K562 (cell line): Measurements from ENCODE around the gene SERINC3. TPM values are rescaled to one million over a fixed set of nuclear protein-coding genes. Genes with fewer than 3 reads are reported as not detected.

ENCODE experiments used
- ATAC-seq: fragments of 200-7000 bp; cut with Tn5 transposase; 3 replicates; pipeline ENCODE4 v1.9.1; 2020; ENCODE audit warnings: moderate library complexity
- BruUV-seq: library from RNA; stranded (reverse); fragments of 400-500 nt; replicated peaks from 2 replicates; lab custom pipeline; 2021; lab: Mats Ljungman, UMichigan
- CTCF ChIA-PET: fragments of 300-600 bp; formaldehyde crosslinking; extraction: SDS; loops from one replicate; lab custom pipeline; 2021; ENCODE audit warnings: low intra/inter-chr PET ratio; lab: Yijun Ruan, JAX
- POLR2A ChIA-PET: fragments of 300-600, 350-650 bp; sonication (Branson Sonifier 250); formaldehyde crosslinking; extraction: SDS; loops from one replicate; lab custom pipeline; 2021; ENCODE audit warnings: antibody characterized with exemption, inconsistent platforms; lab: Yijun Ruan, JAX
- DNase-seq, 4 experiments: peaks; one replicate each; pipeline versions ENCODE4 v3.0.0 to v3.0.0-alpha.2; 2011 to 2018; ENCODE audit warnings: low spot score in 3 of 4, mixed read lengths in 3 of 4; ENCODE audit errors: extremely low read depth in 1 of 4
- FAIRE-seq: peaks from 2 replicates; lab custom pipeline; 2011; peaks lifted over from hg19 to GRCh38; lab: Jason Lieb, UNC
- H2AFZ ChIP-seq: 2 replicates; pipeline ENCODE4 v1.6.0; 2011; ENCODE audit warnings: low read depth, low read length, control low read depth, inconsistent platforms
- H3K27ac ChIP-seq: fragments of 200-600 bp; 3 replicates; pipeline ENCODE4 v1.8.0; 2011; ENCODE audit warnings: low read depth, mild to moderate bottlenecking, control low read depth, inconsistent platforms, low read length, moderate library complexity, mixed read lengths; ENCODE audit errors: extremely low read depth
- H3K27me3 ChIP-seq, 2 experiments: fragments of 300-600 bp in 1 of 2; 2 replicates in 1 of 2; 3 replicates in 1 of 2; pipeline versions ENCODE4 v1.6.0 to v1.8.0; 2011; ENCODE audit warnings: inconsistent platforms in 2 of 2, low read length in 2 of 2, mild to moderate bottlenecking in 1 of 2, mixed read lengths in 1 of 2, moderate library complexity in 1 of 2; ENCODE audit not compliant: control insufficient read depth in 2 of 2, insufficient read depth in 2 of 2
- H3K36me3 ChIP-seq: fragments of 300-600 bp; 3 replicates; pipeline ENCODE4 v1.8.0; 2011; ENCODE audit warnings: mild to moderate bottlenecking, low read length, inconsistent platforms; ENCODE audit not compliant: control insufficient read depth, insufficient read depth
- H3K4me1 ChIP-seq, 2 experiments: fragments of 200-600 bp in 1 of 2; replicated peaks in 1 of 2; 2 replicates in 1 of 2; 3 replicates in 1 of 2; pipeline versions ENCODE4 v1.5.1 to v1.8.0; 2011; ENCODE audit warnings: inconsistent platforms in 2 of 2, low read length in 2 of 2, mild to moderate bottlenecking in 1 of 2, mixed read lengths in 1 of 2, moderate library complexity in 1 of 2; ENCODE audit not compliant: control insufficient read depth in 2 of 2, insufficient read depth in 2 of 2
- H3K4me2 ChIP-seq: 2 replicates; pipeline ENCODE4 v1.6.1; 2011; ENCODE audit warnings: low read length, control low read depth, inconsistent platforms, mixed read lengths; ENCODE audit not compliant: insufficient read depth
- H3K4me3 ChIP-seq: fragments of 200-600 bp; sonication (generic), shearing (Covaris generic); 2 replicates; pipeline ENCODE4 v1.5.1; 2016; ENCODE audit warnings: control low read depth, inconsistent platforms
- H3K79me2 ChIP-seq: fragments of 200-600 bp; 3 replicates; pipeline ENCODE4 v1.8.0; 2011; ENCODE audit warnings: low read length, inconsistent platforms; ENCODE audit not compliant: control insufficient read depth, insufficient read depth
- H3K9ac ChIP-seq, 2 experiments: 2 replicates each; pipeline versions ENCODE4 v1.6.0 to v1.6.1; 2011; ENCODE audit warnings: low read depth in 2 of 2, low read length in 2 of 2, control low read depth in 1 of 2, inconsistent platforms in 1 of 2, mild to moderate bottlenecking in 1 of 2, mixed read lengths in 1 of 2; ENCODE audit not compliant: insufficient read depth in 1 of 2
- H3K9me1 ChIP-seq: one replicate; pipeline ENCODE4 v1.6.0; 2011; ENCODE audit warnings: inconsistent platforms, mild to moderate bottlenecking, low read length, moderate library complexity; ENCODE audit not compliant: control insufficient read depth, insufficient read depth
- H3K9me3 ChIP-seq: replicated peaks from 2 replicates; pipeline ENCODE4 v1.5.1; 2011; ENCODE audit warnings: low read depth, low read length, inconsistent platforms; ENCODE audit not compliant: control insufficient read depth, insufficient read depth
- H4K20me1 ChIP-seq: replicated peaks from 2 replicates; pipeline ENCODE4 v1.6.1; 2011; ENCODE audit warnings: low read length, inconsistent platforms, mixed read lengths; ENCODE audit not compliant: control insufficient read depth, insufficient read depth
- MAFK ChIP-seq: IDR thresholded peaks from 2 replicates; pipeline ENCODE4 v1.6.1; 2011; ENCODE audit warnings: low read length, improper control_type of control experiment
- TOE1 ChIP-seq, 2 experiments: fragments of 450-650 bp in 1 of 2; sonication (generic) in 1 of 2; formaldehyde crosslinking in 1 of 2; IDR thresholded peaks; 2 replicates each; pipeline versions ENCODE4 v1.7.1 to v1.8.0; 2016 to 2022; ENCODE audit warnings: borderline replicate concordance in 2 of 2, mild to moderate bottlenecking in 2 of 2, antibody characterized with exemption in 1 of 2, inconsistent platforms in 1 of 2, low read depth in 1 of 2, missing genetic modification reagents in 1 of 2, moderate library complexity in 1 of 2
- ZNF282 ChIP-seq: sonication (generic); formaldehyde crosslinking; IDR thresholded peaks from 2 replicates; pipeline ENCODE4 v1.8.1; 2023; ENCODE audit warnings: missing genetic modification reagents
- ZNF589 ChIP-seq: fragments of 200-800 bp; sonication (Bioruptor generic); IDR thresholded peaks from 2 replicates; pipeline ENCODE4 v1.6.1; 2016; ENCODE audit warnings: low read depth, missing genetic modification characterization, missing compliant biosample characterization
- WGBS: fragments of 100-300 bp; shearing (Covaris generic); methylation state at CpG from one replicate; pipeline ENCODE4 v1.1.6; 2016; ENCODE audit warnings: low coverage, mixed read lengths; ENCODE audit not compliant: insufficient coverage; ENCODE audit errors: missing lambda C conversion rate; 5-methylcytosine and 5-hydroxymethylcytosine counted together
- in situ Hi-C: fragments of 300-500 bp; cut with MboI; formaldehyde crosslinking; loops from 4 replicates; pipeline ENCODE4 v1.15.0; 2018; ENCODE audit warnings: inconsistent platforms, mixed read lengths
- intact Hi-C: fragments of 100-400 bp; cut with micrococcal nuclease; formaldehyde crosslinking; loops from 2 replicates; pipeline ENCODE4 v1.14.2; 2022
- polyA plus RNA-seq, 8 experiments: library from polyadenylated mRNA; depleted of rRNA in 4 of 8; stranded (reverse) in 5 of 8; unstranded in 3 of 8; fragments of >200 nt; fragmentation: Nextera tagmentation in 2 of 8; fragmentation: Illumina TruSeq in 1 of 8; extraction: Ambion mirVana in 2 of 8; extraction: Trizol in 1 of 8; gene quantifications; 2 replicates each; pipeline versions ENCODE4 v1.2.1 to v1.2.3, GENCODE V29; 2011 to 2014; ENCODE audit warnings: inconsistent platforms in 1 of 8, missing spikeins in 1 of 8
- total RNA-seq, 7 experiments: library from RNA; depleted of rRNA in 6 of 7; stranded (reverse); fragments of >200 nt in 6 of 7; fragmentation: Illumina TruSeq in 2 of 7; extraction: Trizol in 2 of 7; gene quantifications; 2 replicates each; pipeline versions ENCODE4 v1.2.1 to v1.2.3, GENCODE V29; 2011 to 2021; ENCODE audit warnings: low replicate concordance in 1 of 7

The SERINC3 gene
- total and polyA plus RNA-seq, 9 of the 15 experiments (the other 6 are each of a cell fraction or from before 2014, with no cell fraction given), result 24.7 to 107 (median 48.8) TPM

DNA sequence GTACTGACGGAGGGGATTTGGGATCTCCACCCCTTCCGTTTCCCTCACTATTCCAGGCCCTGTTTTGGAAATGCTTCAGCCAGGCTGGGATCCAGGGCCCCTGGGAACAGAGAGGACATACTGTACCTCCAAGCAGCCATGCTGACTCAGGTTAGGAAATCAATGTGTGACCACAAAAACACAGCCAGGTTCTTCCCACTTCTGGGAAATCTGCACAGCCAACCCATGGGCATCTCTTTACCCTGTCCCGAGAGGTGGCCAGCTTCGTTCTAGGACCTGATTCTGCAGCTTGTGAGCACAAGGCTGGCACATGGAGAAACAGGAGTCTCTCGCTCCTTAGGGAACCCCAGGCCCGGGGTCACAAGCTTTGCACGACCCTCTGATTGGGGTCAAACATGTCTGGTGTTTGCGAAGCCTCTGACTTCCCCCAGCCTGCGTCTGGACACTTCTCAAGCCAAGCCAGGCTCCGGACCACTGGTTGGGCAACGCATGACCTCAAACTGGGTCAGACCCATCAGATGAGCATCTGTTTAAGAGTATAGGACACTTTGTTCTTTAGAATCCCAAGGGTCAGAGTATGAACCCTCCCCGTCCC is 54.5 kb downstream of the SERINC3 start:
- no peaks in the 10 kb centered on the region for H3K9me3 ChIP-seq
- BruUV-seq, result no TSS peak
- H3K4me1 ChIP-seq, result no peaks in the 10 kb centered on the region
- H3K27me3 ChIP-seq, result peaks cover 29 to 47% of the 10 kb centered on the region in 2 experiments
- intact Hi-C loops, result loop anchor here (10.0 kb wide), 1 partner anchor 353 kb away; no protein-coding TSS in a partner anchor
- ATAC-seq (no peak), FAIRE-seq (no peak)
- no peaks in the 10 kb centered on the region for H3K36me3 ChIP-seq
- H3K27ac ChIP-seq, result no peak overlapping the region
- H3K79me2 ChIP-seq, result no peaks in the 10 kb centered on the region
- no peak overlapping the region for H3K4me3 ChIP-seq
- no peaks in the 10 kb centered on the region for H4K20me1 ChIP-seq
- no peak overlapping the region for H3K4me2 ChIP-seq
- CTCF ChIA-PET, result no interaction called here
- no peaks in the 10 kb centered on the region for H3K9me1 ChIP-seq
- TF ChIP-seq MAFK (no peak), ZNF282 (CRISPR knock-in tag) (no peak), TOE1 (IDR thresholded peaks at IDR 0.05; ENCODE audit: borderline replicate concordance) (no peak), TOE1 (CRISPR knock-in tag; IDR thresholded peaks at IDR 0.05; ENCODE audit: borderline replicate concordance, low read depth) (no peak), ZNF589 (CRISPR knock-in tag) (no peak)
- TF ChIP-seq, all 486 proteins: peak for 0
- no peak overlapping the region for H3K9ac ChIP-seq
- no peak for DNase-seq
- in situ Hi-C loops, result loop anchor here (10.0 kb wide), 1 partner anchor 253 kb away; the partner anchor contains the start of gene OSER1
- no peak overlapping the region for H2AFZ ChIP-seq
- WGBS, result 3% methylated on average over 11 of the region's 12 CpGs
- POLR2A ChIA-PET, result interaction anchor here (0.6 kb wide), 1 partner anchor 50 kb away, joined by 3 read pairs; no protein-coding TSS in a partner anchor
